ENCODE measurements around the gene GPR39. TPM values are rescaled to one million over a fixed set of nuclear protein-coding genes. Genes with fewer than 3 reads are reported as not detected.

Gene GPR39
- total and polyA plus RNA-seq, 2 donors (not counting 3 experiments of a cell fraction or from before 2014, with no cell fraction given) = 0.03 to 0.20 TPM

GRCh38 chr2:132390076-132390475 is 26.5 kb upstream of the GPR39 start:
- BruUV-seq (replicated peaks) = no TSS peak
- TF ChIP-seq GATA2 (IDR thresholded peaks at IDR 0.05; ENCODE audit: insufficient read depth, insufficient read length, low read depth, low read length) (no peak), FOS (IDR thresholded peaks at IDR 0.05; ENCODE audit: borderline replicate concordance, insufficient read depth, low read length) (no peak), EZH2 (IDR thresholded peaks at IDR 0.05; ENCODE audit: borderline replicate concordance, low read depth, low read length, severe bottlenecking) (no peak), POLR2AphosphoS5 (IDR thresholded peaks at IDR 0.05; ENCODE audit: insufficient read depth, low read depth, low read length) (no peak), CTCF (IDR thresholded peaks at IDR 0.05; ENCODE audit: extremely low read depth in 1 of 2, insufficient read depth in 1 of 2, low read depth in 1 of 2, low read length in 2 of 2) (no peak), JUN (IDR thresholded peaks at IDR 0.05; ENCODE audit: borderline replicate concordance, insufficient read depth, insufficient read length, low read depth) (no peak), MAX (IDR thresholded peaks at IDR 0.05; ENCODE audit: insufficient read depth, insufficient read length) (no peak), MYC (IDR thresholded peaks at IDR 0.05; ENCODE audit: low read depth, low read length) (no peak), POLR2A (IDR thresholded peaks at IDR 0.05; ENCODE audit: low read depth, low read length) (no peak)
- Histone ChIP-seq H3K27ac (ENCODE audit: insufficient read depth, low read depth, low read length) (no peak overlapping the region), H3K9ac (replicated peaks; ENCODE audit: extremely low read depth, insufficient read depth, low read length) (no peak overlapping the region), H3K4me3 (replicated peaks in 1 of 3; ENCODE audit: insufficient read depth in 1 of 3, low read depth in 1 of 3, low read length in 3 of 3) (no peak overlapping the region), H2AFZ (ENCODE audit: low read depth, low read length) (no peak overlapping the region), H3K9me1 (replicated peaks; ENCODE audit: control insufficient read depth, extremely low read depth, insufficient read depth, low read length) (no peaks in the 10 kb centered on the region), H3K27me3 (ENCODE audit: control insufficient read depth in 2 of 2, insufficient read depth in 2 of 2, low read length in 2 of 2) (no peaks in the 10 kb centered on the region), H4K20me1 (replicated peaks; ENCODE audit: control insufficient read depth, extremely low read depth, insufficient read depth, low read length) (no peaks in the 10 kb centered on the region), H3K4me2 (ENCODE audit: insufficient read depth, low read length) (no peak overlapping the region), H3K79me2 (ENCODE audit: control insufficient read depth, insufficient read depth, low read length) (no peaks in the 10 kb centered on the region), H3K4me1 (ENCODE audit: control insufficient read depth, extremely low read depth, insufficient read depth, low read length) (no peaks in the 10 kb centered on the region), H3K36me3 (ENCODE audit: control insufficient read depth in 2 of 2, extremely low read depth in 1 of 2, insufficient read depth in 2 of 2, low read length in 2 of 2) (no peaks in the 10 kb centered on the region), H3K9me3 (replicated peaks; ENCODE audit: control insufficient read depth, insufficient read depth, low read length) (no peaks in the 10 kb centered on the region)
- CTCF ChIA-PET = no interaction called here
- DNase-seq (ENCODE audit: low read depth, low spot score) = no peak
- POLR2A ChIA-PET = no interaction called here
- dilution Hi-C loops (cut with MboI; ENCODE audit: extremely low pct_ligation_motif_present, low sequenced_read_pairs) = no loop called here
- no peak for FAIRE-seq
- intact Hi-C loops (cut with micrococcal nuclease) = no loop called here
